Measurements from ENCODE around the gene PIRT.
A peak's percentile ranks its signal among the peaks of the same experiment; 100 is the strongest.

Gene PIRT

GRCh38 chr17:10797476-10798328 lies 40.2 kb downstream of the PIRT start:
- POLR2A ChIA-PET (ENCODE audit: low non-redundant PET): no interaction called here
- no peak for DNase-seq (ENCODE audit: low spot score)
- H3K27ac ChIP-seq: no peak overlapping the region
- CTCF ChIA-PET: no interaction called here
- no peak for TF ChIP-seq CTCF (conservative IDR thresholded peaks at IDR 0.05; ENCODE audit: low read depth)

DNA sequence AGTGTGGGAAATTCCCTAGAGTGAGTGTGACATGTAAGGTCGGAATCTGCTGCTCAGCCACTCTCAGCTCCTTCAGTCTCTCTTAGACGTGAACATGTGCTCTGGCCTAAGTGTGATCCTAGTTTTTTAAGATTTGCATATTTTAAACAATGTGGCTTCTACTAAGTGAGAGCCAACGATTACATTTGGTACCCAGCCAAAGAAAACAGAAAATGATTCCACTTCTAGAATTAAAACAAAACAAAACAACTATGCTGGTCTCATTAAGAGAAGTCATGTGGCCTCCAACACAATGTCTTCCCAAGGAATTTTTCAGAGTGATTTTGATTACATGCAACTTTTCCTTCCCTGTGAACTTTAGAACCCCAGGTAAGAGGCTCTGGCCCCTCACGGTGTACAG lies 44.1 kb downstream of the PIRT start:
- TF ChIP-seq CTCF (conservative IDR thresholded peaks at IDR 0.05; ENCODE audit: low read depth): no peak
- no peak for DNase-seq (ENCODE audit: low spot score)
- CTCF ChIA-PET: interaction anchor here (0.7 kb wide), 1 partner anchor 979 kb away, joined by 3 read pairs; no protein-coding TSS in a partner anchor
- POLR2A ChIA-PET (ENCODE audit: low non-redundant PET): no interaction called here
- no peak overlapping the region for H3K27ac ChIP-seq

GRCh38 chr17:10793256-10793655 lies 44.6 kb downstream of the PIRT start:
- ChIA-PET CTCF (no interaction called here), POLR2A (ENCODE audit: low non-redundant PET) (no interaction called here)
- no peak for TF ChIP-seq CTCF (conservative IDR thresholded peaks at IDR 0.05; ENCODE audit: low read depth)
- H3K27ac ChIP-seq: no peak overlapping the region
- no peak for DNase-seq (ENCODE audit: low spot score)

- CTCF ChIA-PET: no interaction called here
- no peak for DNase-seq (ENCODE audit: low spot score)
- TF ChIP-seq CTCF (conservative IDR thresholded peaks at IDR 0.05; ENCODE audit: low read depth): no peak
- H3K27ac ChIP-seq: no peak overlapping the region
- POLR2A ChIA-PET (ENCODE audit: low non-redundant PET): no interaction called here
These were observed 45.7 kb downstream of the PIRT start for GRCh38 chr17:10792151-10792550.

DNA sequence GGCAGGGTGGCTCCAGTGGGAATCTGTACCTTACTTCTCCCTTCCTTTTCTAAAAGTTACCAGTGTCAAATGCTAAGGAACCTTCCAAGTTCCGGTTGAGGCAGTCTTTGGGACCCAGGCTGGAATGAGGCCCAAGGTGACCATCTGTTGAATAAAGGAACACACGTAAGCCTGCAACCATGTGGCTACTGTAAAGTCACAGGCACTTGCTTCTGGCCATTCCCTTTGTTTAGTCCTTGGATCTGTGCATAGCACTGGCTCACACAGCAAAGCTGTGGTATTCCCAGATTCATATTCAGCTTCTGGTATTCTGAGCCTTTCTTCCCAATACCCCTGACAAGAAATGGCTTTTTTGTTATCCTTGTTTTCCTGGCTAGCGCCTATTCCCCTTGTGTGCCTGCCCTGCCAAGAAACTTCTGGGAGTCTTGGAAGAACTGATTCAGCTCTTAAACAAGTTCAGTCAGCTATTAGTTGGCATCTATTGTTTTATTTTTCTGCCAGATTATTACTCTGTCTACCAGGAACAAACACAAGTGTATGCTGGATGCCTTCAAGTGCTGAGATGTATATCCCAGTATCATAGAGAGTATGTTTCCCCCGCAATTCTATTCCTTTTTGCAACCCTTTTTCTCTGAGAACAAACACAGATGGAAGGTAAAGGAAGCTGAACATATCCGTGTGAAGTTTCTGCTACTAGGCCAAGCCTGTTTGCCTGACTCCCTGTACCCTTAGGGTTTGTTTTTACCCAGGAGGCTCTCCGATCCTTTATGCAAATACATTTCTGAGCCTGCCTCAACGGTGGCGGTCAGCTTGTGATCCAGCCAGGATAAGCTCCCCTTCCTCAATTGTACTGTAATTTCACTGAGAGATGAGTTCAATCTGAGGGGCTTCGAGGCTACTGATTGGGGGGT lies 47.1 kb downstream of the PIRT start:
- POLR2A ChIA-PET (ENCODE audit: low non-redundant PET): no interaction called here
- peak; percentile 19 for DNase-seq (ENCODE audit: low spot score)
- no peak overlapping the region for H3K27ac ChIP-seq
- CTCF ChIA-PET: interaction anchor here (0.7 to 1.6 kb wide), 2 partner anchors 18 to 59 kb away, joined by 4 to 9 read pairs; no protein-coding TSS in a partner anchor
- TF ChIP-seq CTCF (conservative IDR thresholded peaks at IDR 0.05; ENCODE audit: low read depth): no peak

DNA sequence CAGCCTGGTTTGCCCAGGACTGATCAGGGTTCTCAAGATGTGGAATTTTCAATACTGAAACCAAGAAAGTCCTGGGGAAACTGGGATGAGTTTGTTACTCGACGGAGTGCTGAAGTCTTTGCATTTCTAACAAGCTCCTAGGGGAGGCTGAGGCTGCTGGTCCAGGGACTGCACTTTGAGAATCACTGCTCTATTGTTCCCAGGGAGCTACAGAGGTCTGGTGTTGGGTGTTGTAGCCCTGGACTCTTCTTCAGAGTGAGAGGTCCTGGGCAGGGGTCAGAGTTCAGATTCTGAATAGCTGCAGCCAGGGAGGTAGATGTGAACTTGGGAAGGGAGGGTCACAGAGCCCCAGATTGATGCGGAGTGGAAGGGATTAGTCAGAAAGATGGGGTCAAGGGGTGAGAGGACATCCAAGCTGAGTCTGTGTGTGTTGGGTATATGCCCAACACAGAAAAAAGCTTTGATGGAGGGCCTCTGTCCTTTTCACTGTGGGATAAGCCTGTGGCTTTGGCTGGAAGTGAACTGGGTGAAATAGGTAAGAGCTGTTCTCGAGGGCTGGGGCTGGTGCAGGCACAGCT lies 48.1 kb downstream of the PIRT start:
- POLR2A ChIA-PET (ENCODE audit: low non-redundant PET): no interaction called here
- TF ChIP-seq CTCF (conservative IDR thresholded peaks at IDR 0.05; ENCODE audit: low read depth): no peak
- H3K27ac ChIP-seq: no peak overlapping the region
- DNase-seq (ENCODE audit: low spot score): no peak
- CTCF ChIA-PET: interaction anchor here (1.6 kb wide), 1 partner anchor 17 kb away, joined by 9 read pairs; no protein-coding TSS in a partner anchor
